Measurements from ENCODE around the gene MTUS2. TPM values are rescaled to one million over a fixed set of nuclear protein-coding genes. Genes with fewer than 3 reads are reported as not detected.

MTUS2 gene
- total RNA-seq, 1 experiment from 2014 or later = not detected

- Histone ChIP-seq H3K4me2 (ENCODE audit: low read length) (no peak overlapping the region), H3K79me2 (ENCODE audit: low read length) (no peaks in the 10 kb centered on the region), H3K36me3 (ENCODE audit: low read depth, low read length) (no peaks in the 10 kb centered on the region), H3K27ac (ENCODE audit: low read length) (no peak overlapping the region), H3K4me3 (ENCODE audit: low read length) (no peak overlapping the region), H3F3A (ENCODE audit: low read length, unreplicated experiment) (no peaks in the 10 kb centered on the region), H3K4me1 (ENCODE audit: insufficient read depth, low read length) (no peaks in the 10 kb centered on the region), H3K27me3 (ENCODE audit: low read length) (no peaks in the 10 kb centered on the region), H3K9me3 (ENCODE audit: low read length) (no peaks in the 10 kb centered on the region), H3K9me2 (replicated peaks; ENCODE audit: low read length) (no peaks in the 10 kb centered on the region), H3K9ac (ENCODE audit: low read length) (no peak overlapping the region), H2AFZ (ENCODE audit: low read length) (no peak overlapping the region), H4K20me1 (ENCODE audit: low read length) (no peaks in the 10 kb centered on the region)
- TF ChIP-seq EZH2phosphoT487 (IDR thresholded peaks at IDR 0.05; ENCODE audit: borderline replicate concordance, low read length) (no peak), CTCF (conservative IDR thresholded peaks at IDR 0.05; ENCODE audit: low read depth, low read length) (no peak), EZH2 (IDR thresholded peaks at IDR 0.05; ENCODE audit: low read length, unreplicated experiment) (no peak)
- BruUV-seq (replicated peaks) = no TSS peak
- intact Hi-C loops (cut with micrococcal nuclease) = no loop called here
- DNase-seq (no peak), ATAC-seq (no peak)
- CTCF ChIA-PET = no interaction called here
- POLR2A ChIA-PET (ENCODE audit: unreplicated experiment) = no interaction called here
These were observed 281.3 kb downstream of the MTUS2 start for GRCh38 chr13:29101409-29101808.

DNA sequence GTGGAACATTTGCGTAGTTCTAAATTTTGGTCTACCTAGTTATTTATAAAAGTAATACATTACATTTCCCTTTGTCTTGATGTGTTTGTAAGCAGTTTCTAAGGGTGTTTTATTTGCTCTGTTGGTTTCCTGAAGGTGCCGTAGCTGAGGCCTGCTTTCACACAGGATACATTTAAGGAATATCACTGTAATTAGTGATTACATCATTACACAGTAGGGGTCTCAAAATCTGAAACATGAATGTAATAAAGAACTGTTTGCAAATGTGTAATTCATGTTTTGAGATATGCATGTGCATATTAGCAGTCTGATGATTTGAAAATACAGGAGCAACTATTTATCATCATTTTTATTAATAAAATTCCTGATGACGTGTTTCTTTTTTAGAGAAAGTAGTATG lies 281.8 kb downstream of the MTUS2 start:
- H3K9me2 ChIP-seq (replicated peaks; ENCODE audit: low read length) = no peaks in the 10 kb centered on the region
- no peaks in the 10 kb centered on the region for H3K36me3 ChIP-seq (ENCODE audit: low read depth, low read length)
- H3K27me3 ChIP-seq (ENCODE audit: low read length) = no peaks in the 10 kb centered on the region
- intact Hi-C loops (cut with micrococcal nuclease) = no loop called here
- no peaks in the 10 kb centered on the region for H3K4me1 ChIP-seq (ENCODE audit: insufficient read depth, low read length)
- no peak overlapping the region for H3K4me3 ChIP-seq (ENCODE audit: low read length)
- H3K9me3 ChIP-seq (ENCODE audit: low read length) = no peaks in the 10 kb centered on the region
- H3F3A ChIP-seq (ENCODE audit: low read length, unreplicated experiment) = no peaks in the 10 kb centered on the region
- H3K27ac ChIP-seq (ENCODE audit: low read length) = no peak overlapping the region
- H3K79me2 ChIP-seq (ENCODE audit: low read length) = no peaks in the 10 kb centered on the region
- BruUV-seq (replicated peaks) = no TSS peak
- H4K20me1 ChIP-seq (ENCODE audit: low read length) = no peaks in the 10 kb centered on the region
- no peak for ATAC-seq
- no peak overlapping the region for H3K4me2 ChIP-seq (ENCODE audit: low read length)
- TF ChIP-seq CTCF (conservative IDR thresholded peaks at IDR 0.05; ENCODE audit: low read depth, low read length) (no peak), EZH2phosphoT487 (IDR thresholded peaks at IDR 0.05; ENCODE audit: borderline replicate concordance, low read length) (no peak), EZH2 (IDR thresholded peaks at IDR 0.05; ENCODE audit: low read length, unreplicated experiment) (no peak)
- DNase-seq = no peak
- ChIA-PET POLR2A (ENCODE audit: unreplicated experiment) (no interaction called here), CTCF (no interaction called here)
- H3K9ac ChIP-seq (ENCODE audit: low read length) = no peak overlapping the region
- no peak overlapping the region for H2AFZ ChIP-seq (ENCODE audit: low read length)

DNA sequence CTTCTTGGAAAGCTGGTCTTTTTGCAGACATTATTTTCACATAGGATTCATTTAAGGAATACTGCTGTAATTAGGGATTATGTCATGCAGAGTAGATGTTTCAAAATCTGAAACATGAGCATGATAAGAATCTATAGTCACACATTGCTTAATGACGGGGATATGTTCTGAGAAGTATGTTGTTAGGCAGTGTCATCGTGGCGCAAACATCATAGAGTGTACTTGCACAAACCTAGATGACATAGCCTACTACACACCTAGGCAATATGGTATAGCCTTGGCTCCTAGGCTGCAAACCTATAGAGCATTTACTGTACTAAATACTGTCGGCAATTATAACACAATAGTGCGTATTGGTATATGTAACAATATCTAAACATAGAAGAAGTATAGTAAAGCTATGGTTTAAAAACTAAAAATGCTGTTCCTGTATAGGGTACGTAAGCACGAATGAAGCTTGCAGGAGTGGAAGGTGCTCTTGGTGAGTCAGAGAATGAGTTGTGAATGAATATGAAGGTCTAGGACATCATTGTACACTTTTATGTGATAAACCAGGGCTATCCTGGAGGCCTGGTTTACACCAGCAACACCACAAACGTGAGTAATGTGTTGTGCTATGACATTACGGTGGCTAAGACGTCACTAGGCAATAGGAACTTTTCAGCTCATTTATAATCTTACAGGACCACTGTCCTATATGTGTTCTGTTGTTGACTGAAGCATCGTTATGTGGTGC lies 283.1 kb downstream of the MTUS2 start:
- no TSS peak for BruUV-seq (replicated peaks)
- H3K9me3 ChIP-seq (ENCODE audit: low read length) = no peaks in the 10 kb centered on the region
- H3K9me2 ChIP-seq (replicated peaks; ENCODE audit: low read length) = no peaks in the 10 kb centered on the region
- ATAC-seq = no peak
- TF ChIP-seq EZH2 (IDR thresholded peaks at IDR 0.05; ENCODE audit: low read length, unreplicated experiment) (no peak), CTCF (conservative IDR thresholded peaks at IDR 0.05; ENCODE audit: low read depth, low read length) (no peak), EZH2phosphoT487 (IDR thresholded peaks at IDR 0.05; ENCODE audit: borderline replicate concordance, low read length) (no peak)
- H3K4me3 ChIP-seq (ENCODE audit: low read length) = no peak overlapping the region
- no peak for DNase-seq
- intact Hi-C loops (cut with micrococcal nuclease) = no loop called here
- H3K27me3 ChIP-seq (ENCODE audit: low read length) = no peaks in the 10 kb centered on the region
- H2AFZ ChIP-seq (ENCODE audit: low read length) = no peak overlapping the region
- H3K27ac ChIP-seq (ENCODE audit: low read length) = no peak overlapping the region
- CTCF ChIA-PET = no interaction called here
- no peaks in the 10 kb centered on the region for H3K4me1 ChIP-seq (ENCODE audit: insufficient read depth, low read length)
- no peak overlapping the region for H3K4me2 ChIP-seq (ENCODE audit: low read length)
- no peaks in the 10 kb centered on the region for H3K36me3 ChIP-seq (ENCODE audit: low read depth, low read length)
- POLR2A ChIA-PET (ENCODE audit: unreplicated experiment) = no interaction called here
- no peak overlapping the region for H3K9ac ChIP-seq (ENCODE audit: low read length)
- H3F3A ChIP-seq (ENCODE audit: low read length, unreplicated experiment) = no peaks in the 10 kb centered on the region
- H3K79me2 ChIP-seq (ENCODE audit: low read length) = no peaks in the 10 kb centered on the region
- H4K20me1 ChIP-seq (ENCODE audit: low read length) = no peaks in the 10 kb centered on the region
